Neural progenitor cell (in vitro differentiated cells): ENCODE results near the gene MED13L.

ENCODE experiments used
- CTCF ChIP-seq: fragments of 200-600 bp; sonication (generic); IDR thresholded peaks from 2 replicates; pipeline ENCODE4 v1.5.1; 2017; ENCODE audit warnings: antibody characterized with exemption, mild to moderate bottlenecking
- EZH2 ChIP-seq: fragments of 200-600 bp; sonication (generic); IDR thresholded peaks from 2 replicates; pipeline ENCODE4 v1.6.1; 2017; ENCODE audit warnings: antibody characterized with exemption, mild to moderate bottlenecking, moderate library complexity
- EZH2phosphoT487 ChIP-seq: fragments of 200-600 bp; sonication (generic); IDR thresholded peaks from 2 replicates; pipeline ENCODE4 v1.6.1; 2017; ENCODE audit warnings: antibody characterized with exemption

- no peak for TF ChIP-seq CTCF
- TF ChIP-seq EZH2, result no peak
- TF ChIP-seq EZH2phosphoT487, result no peak
Observed at GRCh38 chr12:115966376-115966775, 311.1 kb downstream of the MED13L start.
